ENCODE measurements around the gene GTPBP2. TPM values are rescaled to one million over a fixed set of nuclear protein-coding genes. Genes with fewer than 3 reads are reported as not detected.
"Not testable (repeated sequence)": the region's sequence is repeated elsewhere in the genome, so short reads cannot be mapped to it uniquely, and the experiment has no call there.

The GTPBP2 gene
- total RNA-seq, 1 donor from 2014 or later: 49.4 TPM

DNA sequence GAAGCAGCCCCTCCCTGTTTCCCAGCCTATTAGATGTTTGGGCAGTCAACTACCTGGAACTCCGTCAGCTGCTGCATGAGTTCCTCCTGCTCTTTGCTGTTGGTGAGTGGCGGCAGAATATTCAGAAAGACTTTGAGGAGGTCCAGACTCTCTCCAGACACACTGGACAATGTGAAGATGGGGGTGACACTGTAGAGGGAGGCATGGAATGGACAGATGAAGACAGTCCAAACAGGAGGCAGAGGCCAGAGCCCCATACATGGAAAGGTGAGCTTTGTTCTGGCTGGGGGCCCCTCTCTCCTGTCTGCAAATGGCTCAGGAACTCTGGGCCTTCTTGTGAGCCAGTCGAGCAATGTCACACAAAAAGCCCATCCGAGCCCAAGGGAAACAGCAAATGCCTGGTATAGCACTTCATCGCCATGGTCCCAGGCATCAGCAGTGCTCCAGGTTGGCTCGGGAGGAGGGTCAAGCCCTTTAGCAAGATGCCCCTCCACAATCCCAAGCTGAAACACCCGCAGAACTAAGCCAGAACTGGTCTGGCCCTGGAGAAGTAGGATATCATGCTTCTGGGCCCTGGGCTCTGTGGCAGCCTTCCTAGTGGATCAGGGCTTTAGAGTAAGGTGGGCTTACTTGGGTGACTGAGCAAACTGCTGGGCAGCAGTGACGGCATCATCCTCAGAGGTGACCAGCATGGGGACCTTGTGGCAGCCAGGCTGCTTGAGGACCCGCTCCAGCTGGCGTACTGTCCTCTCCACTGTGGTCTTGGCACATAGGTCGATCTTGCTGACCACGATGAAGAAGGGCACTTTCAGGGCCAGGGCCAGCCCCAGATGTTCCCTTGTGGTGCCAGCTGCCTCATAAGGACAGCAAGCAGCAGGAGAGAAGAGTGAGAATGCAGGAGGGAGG lies 4.9 kb downstream of the GTPBP2 start:
- DNase-seq: no peak

DNA sequence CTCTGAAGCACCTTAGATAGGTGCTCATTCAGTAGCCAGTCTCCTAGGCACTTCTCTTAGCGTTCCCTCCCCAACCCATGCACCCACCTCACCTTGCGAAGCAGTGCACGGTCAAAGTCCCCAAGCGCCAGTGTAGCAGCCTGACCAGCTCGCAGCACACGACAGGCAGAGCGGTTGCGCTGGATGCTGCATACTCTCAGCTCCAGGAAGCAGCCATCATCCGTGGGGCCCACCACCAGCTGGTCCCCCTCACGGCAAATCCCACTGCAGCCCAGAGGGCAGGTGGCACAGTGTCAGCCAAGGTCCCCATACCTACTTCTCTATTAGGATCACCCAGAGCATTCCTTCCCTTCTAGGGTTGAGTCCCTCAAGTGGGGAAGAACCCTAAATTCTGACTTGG lies 6.5 kb downstream of the GTPBP2 start:
- no peak for DNase-seq

DNA sequence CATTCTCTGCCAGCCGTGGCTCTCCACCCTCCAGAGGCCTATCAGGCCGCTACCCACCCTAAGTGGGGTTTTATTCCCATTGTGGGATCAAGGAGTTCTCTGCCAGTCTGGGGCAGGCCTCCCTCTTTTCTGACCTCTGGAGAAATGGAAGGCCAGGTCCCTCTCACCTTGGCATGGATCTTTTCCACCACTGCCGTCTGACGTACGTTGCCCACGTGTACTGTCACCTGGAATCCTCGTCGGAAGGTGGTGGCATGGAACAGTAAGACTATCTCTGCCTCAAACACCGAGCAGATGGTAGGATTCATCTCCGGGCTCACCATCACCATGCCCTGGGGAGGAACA lies 7.3 kb downstream of the GTPBP2 start:
- no peak for DNase-seq

- no peak for DNase-seq
Observed at GRCh38 chr6:43621078-43621835, 7.8 kb downstream of the GTPBP2 start.

DNA sequence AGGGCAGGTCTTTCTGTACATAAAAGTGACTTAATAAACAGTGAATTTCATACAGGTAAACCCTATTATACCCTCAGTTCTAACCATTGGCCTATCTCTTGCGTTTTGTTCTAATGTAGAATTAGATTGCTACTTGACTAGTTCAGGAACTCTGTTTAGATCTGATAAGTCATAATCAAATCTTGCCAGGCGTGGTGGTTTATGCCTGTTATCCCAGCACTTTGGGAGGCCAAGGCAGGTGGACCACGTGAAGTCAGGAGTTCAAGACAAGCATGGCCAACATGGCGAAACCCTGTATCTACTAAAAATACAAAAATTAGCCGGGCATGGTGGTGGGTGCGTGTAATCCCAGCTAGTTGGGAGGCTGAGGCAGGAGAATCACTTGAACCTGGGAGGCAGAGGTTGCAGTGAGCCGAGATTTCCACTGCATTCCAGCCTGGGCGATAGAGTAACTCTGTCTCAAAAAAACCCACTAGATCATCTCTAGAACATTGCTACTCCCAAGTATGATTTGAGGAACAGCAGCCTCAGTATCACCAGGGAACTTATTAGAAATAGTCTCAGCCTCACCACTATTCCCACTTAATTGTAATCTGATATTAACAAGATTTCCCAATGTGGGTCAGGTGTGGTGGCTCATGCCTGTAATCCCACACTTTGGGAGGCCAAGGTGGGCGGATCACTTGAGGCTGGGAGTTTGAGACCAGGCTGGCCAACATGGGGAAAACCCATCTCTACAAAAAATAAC lies 12.2 kb downstream of the GTPBP2 start:
- DNase-seq: no peak

DNA sequence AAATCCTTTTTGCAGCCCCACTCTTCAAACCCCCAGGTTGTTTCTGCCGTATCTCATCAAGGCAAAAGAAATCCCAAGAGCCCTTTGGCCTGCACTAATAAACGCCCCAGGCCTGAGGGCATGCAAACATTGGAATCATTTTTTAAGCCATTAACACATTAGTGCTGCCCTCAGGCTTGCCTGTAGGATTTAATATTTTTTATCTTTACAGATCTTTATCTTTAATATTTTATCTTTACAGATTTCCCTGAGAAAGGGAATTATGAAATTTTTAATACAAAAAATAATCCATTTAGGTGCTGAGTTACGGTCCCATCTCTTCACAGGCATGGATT lies 14.7 kb downstream of the GTPBP2 start:
- DNase-seq: no peak

DNA sequence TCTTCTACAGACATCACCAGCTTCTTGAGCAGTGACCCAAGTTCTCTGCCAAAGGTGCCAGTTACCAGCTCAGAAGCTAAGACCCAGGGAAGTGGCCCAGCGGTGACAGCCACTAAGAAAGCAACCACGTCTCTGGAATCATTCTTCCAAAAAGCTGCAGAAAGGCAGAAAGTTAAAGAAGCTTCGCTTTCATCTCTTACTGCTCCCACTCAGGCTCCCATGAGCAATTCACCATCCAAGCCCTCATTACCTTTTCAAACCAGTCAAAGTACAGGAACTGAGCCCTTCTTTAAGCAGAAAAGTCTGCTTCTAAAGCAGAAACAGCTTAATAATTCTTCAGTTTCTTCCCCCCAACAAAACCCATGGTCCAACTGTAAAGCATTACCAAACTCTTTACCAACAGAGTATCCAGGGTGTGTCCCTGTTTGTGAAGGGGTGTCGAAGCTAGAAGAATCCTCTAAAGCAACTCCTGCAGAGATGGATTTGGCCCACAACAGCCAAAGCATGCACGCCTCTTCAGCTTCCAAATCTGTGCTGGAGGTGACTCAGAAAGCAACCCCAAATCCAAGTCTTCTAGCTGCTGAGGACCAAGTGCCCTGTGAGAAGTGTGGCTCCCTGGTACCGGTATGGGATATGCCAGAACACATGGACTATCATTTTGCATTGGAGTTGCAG lies 15.2 kb downstream of the GTPBP2 start:
- no peak for DNase-seq

GRCh38 chr6:43610431-43610830 lies 18.6 kb downstream of the GTPBP2 start:
- no peak for DNase-seq

DNA sequence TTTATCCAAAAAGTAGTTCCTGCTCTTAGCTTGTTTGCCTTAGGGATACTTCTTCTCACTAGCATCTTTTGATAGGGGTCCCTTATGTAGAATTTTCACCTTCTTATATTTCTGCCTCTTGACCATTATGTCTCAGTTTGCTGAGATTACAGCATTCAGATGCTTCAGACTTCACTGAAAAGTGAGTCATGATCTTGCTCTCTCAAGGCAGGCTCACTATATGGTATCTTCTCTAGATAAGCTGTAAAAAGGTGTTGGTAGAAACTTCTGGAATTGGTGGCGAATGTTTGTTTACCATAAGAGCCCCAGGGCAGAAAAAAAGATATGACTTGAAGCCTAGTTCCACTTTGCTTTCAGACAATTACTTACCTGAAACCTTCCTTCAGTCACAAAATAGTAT lies 19.7 kb downstream of the GTPBP2 start:
- no peak for DNase-seq

DNA sequence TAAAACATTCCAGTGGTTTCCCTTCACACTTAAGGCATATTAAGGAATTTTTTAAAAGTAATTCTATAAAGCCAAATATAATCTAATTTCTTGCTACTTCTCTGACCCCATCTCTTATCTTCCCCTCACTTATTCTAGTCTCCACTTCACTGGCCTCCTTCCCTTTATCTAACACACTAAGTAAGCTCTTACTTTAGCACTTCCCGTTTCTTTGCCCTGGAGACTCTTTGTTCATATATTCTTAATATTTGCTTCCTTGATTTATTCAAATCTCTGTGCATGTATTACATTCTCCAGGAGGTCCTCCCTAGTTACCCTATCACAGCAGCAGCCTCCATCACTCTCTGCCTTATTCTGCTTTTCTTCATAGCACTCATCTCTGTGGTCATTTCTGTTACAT lies 20.3 kb downstream of the GTPBP2 start:
- no peak for DNase-seq

- DNase-seq: peak; percentile 92
Observed at GRCh38 chr6:43608310-43608763, 20.7 kb downstream of the GTPBP2 start.

- no peak for DNase-seq
Observed at GRCh38 chr6:43606019-43606418, 23.0 kb downstream of the GTPBP2 start.

- DNase-seq: peak; percentile 83
Observed at GRCh38 chr6:43604174-43604573, 24.9 kb downstream of the GTPBP2 start.

DNA sequence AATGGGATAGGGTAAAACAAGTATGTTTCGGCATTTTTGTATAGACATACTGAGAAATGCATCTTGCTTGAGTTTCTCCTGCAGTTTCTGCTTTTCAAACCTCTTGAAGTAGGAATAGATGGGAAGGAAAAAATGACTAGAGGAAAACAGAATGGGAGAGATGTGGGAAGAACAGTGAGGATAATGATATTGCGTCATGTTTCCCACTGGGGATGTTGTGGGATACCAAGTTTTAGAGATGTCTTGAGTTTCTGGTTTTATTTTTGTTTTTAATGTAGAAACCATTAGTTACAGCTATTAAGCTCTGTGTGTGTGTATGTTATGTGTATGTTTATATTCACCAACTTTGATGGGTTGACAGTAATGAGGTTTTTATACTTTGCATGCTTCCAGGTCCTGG lies 28.5 kb downstream of the GTPBP2 start:
- DNase-seq: no peak

DNA sequence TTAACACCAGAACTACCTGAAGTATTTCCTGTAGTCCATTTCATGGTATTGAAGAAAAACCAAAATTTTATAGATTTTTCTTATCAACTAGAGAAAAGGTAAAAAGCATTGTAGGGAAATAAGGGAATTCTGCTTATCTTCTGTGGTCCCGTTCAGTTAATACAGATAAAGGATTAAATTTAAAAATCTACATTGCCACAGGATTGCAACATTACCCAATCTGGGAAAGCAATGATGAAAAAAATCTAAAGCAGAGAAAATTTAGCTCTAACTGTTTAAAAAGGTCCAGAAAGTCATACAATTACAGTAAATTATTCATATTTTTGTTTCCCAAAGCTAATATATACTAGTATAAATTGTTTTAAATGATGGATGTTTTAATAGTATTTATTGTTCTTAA lies 35.1 kb downstream of the GTPBP2 start:
- DNase-seq: no peak

- DNase-seq: not testable (repeated sequence)
Observed at GRCh38 chr6:43589564-43589963, 39.5 kb downstream of the GTPBP2 start.

DNA sequence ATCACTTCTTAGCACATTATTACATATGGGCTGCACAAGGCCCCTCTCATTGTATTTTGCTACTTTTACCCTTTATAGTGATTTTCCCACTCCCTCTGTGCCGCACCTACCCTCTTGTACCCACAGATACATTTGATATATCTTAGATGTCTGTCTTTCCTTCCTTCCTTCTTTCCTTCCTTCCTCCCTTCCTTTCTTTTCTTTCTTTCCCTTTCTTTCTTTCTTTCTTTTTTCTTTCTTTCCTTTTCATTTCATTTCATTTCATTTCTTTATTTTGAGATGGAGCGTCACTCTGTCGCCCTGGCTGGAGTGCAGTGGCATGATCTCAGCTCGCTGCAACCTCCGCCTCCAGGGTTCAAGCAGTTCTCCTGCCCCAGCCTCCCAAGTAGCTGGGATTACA lies 40.9 kb downstream of the GTPBP2 start:
- no peak for DNase-seq

DNA sequence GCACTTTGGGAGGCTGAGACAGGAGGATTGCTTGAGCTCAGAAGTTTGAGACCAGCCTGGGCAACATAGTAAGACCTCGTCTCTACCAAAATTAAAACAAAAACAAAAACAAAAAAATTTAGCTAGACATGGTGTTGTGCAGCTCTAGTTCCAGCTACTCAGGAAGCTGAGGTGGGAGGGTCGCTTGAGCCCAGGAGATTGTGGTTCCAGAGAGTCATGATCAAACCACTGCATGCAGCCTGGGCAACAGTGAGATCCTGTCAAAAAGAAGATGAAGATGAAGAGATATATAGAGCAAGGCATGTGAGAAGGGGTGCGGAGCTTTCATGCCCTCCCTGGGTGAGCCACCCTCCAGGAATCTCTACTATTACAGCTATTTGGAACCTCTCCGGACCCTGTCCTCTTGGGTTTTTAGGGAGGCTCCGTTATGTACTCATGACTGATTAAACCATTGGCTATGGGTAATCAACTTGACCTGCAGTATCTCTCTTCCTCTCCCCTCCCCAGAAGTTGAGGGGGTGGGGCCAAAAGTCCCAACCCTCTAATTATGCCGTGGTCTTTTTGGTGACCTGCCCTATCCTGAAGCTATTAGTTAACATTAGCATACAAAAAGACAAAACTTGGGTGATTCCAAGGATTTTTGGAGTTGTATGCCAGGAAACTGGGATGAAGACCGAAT lies 44.0 kb downstream of the GTPBP2 start:
- no peak for DNase-seq

DNA sequence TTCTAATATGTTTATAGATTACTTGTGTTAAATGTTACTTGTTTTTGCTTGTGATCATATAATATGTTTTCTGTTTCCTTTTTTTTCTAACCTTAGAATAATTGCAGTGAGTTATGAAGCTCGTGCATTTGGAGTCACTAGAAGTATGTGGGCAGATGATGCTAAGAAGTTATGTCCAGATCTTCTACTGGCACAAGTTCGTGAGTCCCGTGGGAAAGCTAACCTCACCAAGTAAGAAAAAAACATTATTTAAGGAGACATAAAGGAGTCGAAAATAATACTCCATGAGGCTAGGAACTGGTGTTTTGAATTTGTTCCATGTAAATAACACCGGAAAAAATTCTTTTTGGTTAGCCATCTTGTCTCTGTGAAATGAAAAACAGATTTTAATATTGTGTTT lies 46.2 kb downstream of the GTPBP2 start:
- DNase-seq: no peak

GRCh38 chr6:43579171-43579570 lies 49.9 kb downstream of the GTPBP2 start:
- DNase-seq: peak; percentile 49

DNA sequence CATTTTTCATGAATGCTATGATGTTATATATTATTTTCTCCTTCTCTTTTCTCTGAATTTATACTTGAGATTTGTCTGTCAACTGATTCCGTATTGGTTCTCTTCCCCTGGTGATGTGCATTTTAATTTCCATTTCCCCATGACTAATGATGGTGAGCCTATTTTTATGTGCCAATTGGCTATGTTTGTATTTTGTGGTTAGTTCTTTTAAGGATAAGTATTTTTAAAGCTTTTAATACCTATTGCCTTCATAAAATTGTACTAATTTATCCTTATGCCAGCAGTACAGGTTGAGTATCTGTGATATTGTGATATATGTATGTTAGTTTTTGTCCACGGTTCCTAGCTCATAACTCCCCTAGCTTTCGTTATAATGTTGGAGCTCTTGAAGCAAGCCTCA lies 50.3 kb downstream of the GTPBP2 start:
- DNase-seq: peak; percentile 3
